HCT116 (cell line): Measurements from ENCODE around the gene NR1H4. TPM values are rescaled to one million over a fixed set of nuclear protein-coding genes. Genes with fewer than 3 reads are reported as not detected.

Experiments used
- ATAC-seq: fragments of 200-7000 bp; cut with Tn5 transposase; 2 replicates; pipeline ENCODE4 v1.9.1; 2020; ENCODE audit warnings: mild to moderate bottlenecking, moderate library complexity
- BruUV-seq: library from RNA; stranded (reverse); fragments of 400-500 nt; replicated peaks from 2 replicates; lab custom pipeline; 2021; lab: Mats Ljungman, UMichigan
- CTCF ChIA-PET: fragments of 300-600 bp; sonication (Branson Sonifier 250); formaldehyde crosslinking; loops from one replicate; lab custom pipeline; 2021; ENCODE audit warnings: antibody characterized with exemption; lab: Charles Lee
- POLR2A ChIA-PET: fragments of 300-600, 350-600 bp; sonication (Branson Sonifier 250); formaldehyde crosslinking; loops from one replicate; lab custom pipeline; 2021; ENCODE audit warnings: antibody characterized with exemption; lab: Charles Lee
- RAD21 ChIA-PET, 2 experiments: fragments of 300-600 bp; sonication (Branson Sonifier 250); formaldehyde crosslinking; loops; one replicate each; lab custom pipeline; 2023; ENCODE audit warnings: low total read pairs in 2 of 2; ENCODE audit not compliant: uncharacterized antibody in 2 of 2, unreplicated experiment in 2 of 2, low non-redundant PET in 1 of 2; lab: Charles Lee
- DNase-seq: peaks from one replicate; pipeline ENCODE4 v3.0.0-alpha.2; 2010; ENCODE audit warnings: low read depth, low spot score
- H2AFZ ChIP-seq: fragments of 200-600 bp; shearing (Covaris generic), sonication (generic); 2 replicates; pipeline ENCODE4 v1.6.1; 2017; ENCODE audit warnings: low read depth, mixed run types, mixed read lengths, antibody characterized with exemption, low read length; ENCODE audit not compliant: poor library complexity, severe bottlenecking
- H3K27ac ChIP-seq: 2 replicates; pipeline ENCODE4 v1.5.1; 2012; ENCODE audit warnings: low read depth, low read length
- H3K27me3 ChIP-seq: fragments of 200-600 bp; sonication (generic); 2 replicates; pipeline ENCODE4 v1.6.1; 2016; ENCODE audit warnings: mixed run types, low read length, mixed read lengths; ENCODE audit not compliant: insufficient read depth
- H3K36me3 ChIP-seq, 2 experiments: fragments of 200-500 bp in 1 of 2; fragments of 200-600 bp in 1 of 2; sonication (Bioruptor generic) in 1 of 2; sonication (generic) in 1 of 2; 2 replicates each; pipeline versions ENCODE4 v1.5.1 to v1.6.1; 2014 to 2016; ENCODE audit warnings: low read length in 2 of 2, inconsistent platforms in 1 of 2, mixed read lengths in 1 of 2, mixed run types in 1 of 2; ENCODE audit not compliant: insufficient read depth in 2 of 2, control insufficient read depth in 1 of 2
- H3K4me1 ChIP-seq, 2 experiments: fragments of 200-600 bp in 1 of 2; sonication (generic) in 1 of 2; 2 replicates each; pipeline versions ENCODE4 v1.5.1 to v1.6.1; 2012 to 2017; ENCODE audit warnings: low read length in 2 of 2, inconsistent platforms in 1 of 2, mild to moderate bottlenecking in 1 of 2, mixed read lengths in 1 of 2, mixed run types in 1 of 2, moderate library complexity in 1 of 2; ENCODE audit not compliant: insufficient read depth in 2 of 2, control insufficient read depth in 1 of 2
- H3K4me2 ChIP-seq: fragments of 200-600 bp; sonication (generic); 2 replicates; pipeline ENCODE4 v1.6.1; 2017; ENCODE audit warnings: mixed run types, low read length, mixed read lengths
- H3K4me3 ChIP-seq, 2 experiments: fragments of 200-600 bp in 1 of 2; sonication (generic) in 1 of 2; replicated peaks in 1 of 2; 2 replicates each; pipeline ENCODE4 v1.5.1; 2011 to 2016; ENCODE audit warnings: low read length in 2 of 2, control low read depth in 1 of 2, low read depth in 1 of 2, mild to moderate bottlenecking in 1 of 2, mixed read lengths in 1 of 2, mixed run types in 1 of 2
- H3K79me2 ChIP-seq: fragments of 200-600 bp; sonication (generic); 2 replicates; pipeline ENCODE4 v1.6.1; 2017; ENCODE audit warnings: mild to moderate bottlenecking, mixed run types, low read length, moderate library complexity, mixed read lengths; ENCODE audit not compliant: insufficient read depth
- H3K9ac ChIP-seq: fragments of 200-600 bp; sonication (generic); 2 replicates; pipeline ENCODE4 v1.6.1; 2016; ENCODE audit warnings: low read length, mixed read lengths
- H3K9me2 ChIP-seq: fragments of 200-600 bp; sonication (generic), shearing (Covaris generic); 2 replicates; pipeline ENCODE4 v1.6.1; 2017; ENCODE audit warnings: mixed run types, mild to moderate bottlenecking, moderate library complexity; ENCODE audit not compliant: insufficient read depth
- H3K9me3 ChIP-seq, 2 experiments: fragments of 200-500 bp in 1 of 2; fragments of 200-600 bp in 1 of 2; sonication (Bioruptor generic) in 1 of 2; sonication (generic) in 1 of 2; 2 replicates each; pipeline ENCODE4 v1.6.1; 2014 to 2017; ENCODE audit warnings: low read length in 2 of 2, mixed read lengths in 2 of 2, inconsistent platforms in 1 of 2, low read depth in 1 of 2, mild to moderate bottlenecking in 1 of 2, mixed run types in 1 of 2, moderate library complexity in 1 of 2; ENCODE audit not compliant: control insufficient read depth in 1 of 2, insufficient read depth in 1 of 2
- H4K20me1 ChIP-seq: fragments of 200-600 bp; sonication (generic), shearing (Covaris generic); 2 replicates; pipeline ENCODE4 v1.6.1; 2017; ENCODE audit warnings: mixed run types, mild to moderate bottlenecking, moderate library complexity; ENCODE audit not compliant: insufficient read depth
- CBX3 ChIP-seq: IDR thresholded peaks from 2 replicates; pipeline ENCODE4 v1.6.1; 2012; ENCODE audit warnings: low read depth
- CEBPB ChIP-seq: IDR thresholded peaks from 2 replicates; pipeline ENCODE4 v1.6.1; 2012; ENCODE audit warnings: low read depth
- EGR1 ChIP-seq: IDR thresholded peaks from 2 replicates; pipeline ENCODE4 v1.6.1; 2012; ENCODE audit warnings: low read depth
- ELF1 ChIP-seq: IDR thresholded peaks from 2 replicates; pipeline ENCODE4 v1.6.1; 2012; ENCODE audit warnings: low read depth, borderline replicate concordance
- EZH2 ChIP-seq: fragments of 200-600 bp; sonication (generic); IDR thresholded peaks from 2 replicates; pipeline ENCODE4 v1.6.1; 2017; ENCODE audit warnings: antibody characterized with exemption, mixed run types
- EZH2phosphoT487 ChIP-seq: fragments of 200-600 bp; IDR thresholded peaks from 2 replicates; pipeline ENCODE4 v1.6.1; 2018; ENCODE audit warnings: antibody characterized with exemption, borderline replicate concordance
- JUND ChIP-seq: IDR thresholded peaks from 2 replicates; pipeline ENCODE4 v1.6.1; 2012
- SP1 ChIP-seq: IDR thresholded peaks from 2 replicates; pipeline ENCODE4 v1.6.1; 2012; ENCODE audit warnings: low read depth
- SRF ChIP-seq: IDR thresholded peaks from 2 replicates; pipeline ENCODE4 v1.6.1; 2012; ENCODE audit warnings: low read depth
- ZFX ChIP-seq: fragments of 450-650 bp; IDR thresholded peaks from 2 replicates; pipeline ENCODE4 v1.6.1; 2017
- ZNF274 ChIP-seq: fragments of 200-500 bp; sonication (Bioruptor generic); IDR thresholded peaks from 2 replicates; pipeline ENCODE4 v1.6.1; 2014; ENCODE audit warnings: mild to moderate bottlenecking, low read depth, low read length, inconsistent platforms
- intact Hi-C: fragments of 100-400 bp; cut with micrococcal nuclease; formaldehyde crosslinking; loops from 2 replicates; pipeline ENCODE4 v1.10.0; 2022
- total RNA-seq: library from RNA; stranded (reverse); gene quantifications from one replicate; pipeline ENCODE4 v1.2.1, GENCODE V29; 2021; ENCODE audit not compliant: unreplicated experiment
- TF ChIP-seq, protein P1 (sequence below), 3 experiments: fragments of 200-600 bp in 1 of 3; sonication (generic) in 1 of 3; IDR thresholded peaks in 2 of 3; conservative IDR thresholded peaks in 1 of 3; 2 replicates each; pipeline ENCODE4 v1.5.1; 2012 to 2017; ENCODE audit warnings: low read depth in 2 of 3, low read length in 2 of 3, antibody characterized with exemption in 1 of 3, borderline replicate concordance in 1 of 3, control low read depth in 1 of 3, mild to moderate bottlenecking in 1 of 3, mixed read lengths in 1 of 3, mixed run types in 1 of 3, moderate library complexity in 1 of 3; ENCODE audit not compliant: insufficient read depth in 1 of 3
- TF ChIP-seq, protein P2 (sequence below): IDR thresholded peaks from 2 replicates; pipeline ENCODE4 v1.6.1; 2011; ENCODE audit warnings: mild to moderate bottlenecking, low read length, moderate library complexity; ENCODE audit not compliant: insufficient replicate concordance; ENCODE audit errors: extremely low read depth
- TF ChIP-seq, protein P3 (sequence below): IDR thresholded peaks from 2 replicates; pipeline ENCODE4 v1.6.1; 2012

Gene NR1H4
- total RNA-seq, 1 experiment from 2014 or later, result not detected

DNA sequence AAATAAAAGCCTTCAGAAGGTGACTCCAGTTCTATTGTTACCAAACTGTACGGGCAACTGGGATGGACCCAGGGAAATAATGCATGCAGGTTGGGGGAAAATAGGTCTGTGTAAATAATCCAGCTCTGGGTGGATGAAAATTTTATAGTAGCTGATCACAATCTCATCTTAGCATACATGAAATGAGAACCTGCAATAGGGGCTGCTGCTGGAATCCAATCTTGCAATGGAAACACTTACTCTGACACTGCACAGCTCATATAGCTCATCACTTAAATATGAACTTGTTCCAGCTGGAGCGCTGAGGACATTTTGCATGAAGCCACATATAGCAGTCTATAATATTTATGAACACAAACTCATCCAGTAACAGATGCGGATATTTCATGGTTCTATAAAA, 59.7 kb downstream of the NR1H4 start:
- Histone ChIP-seq H3K9me3 (no peaks in the 10 kb centered on the region), H3K36me3 (no peaks in the 10 kb centered on the region), H3K27me3 (peaks cover 63% of the 10 kb centered on the region), H3K79me2 (no peaks in the 10 kb centered on the region), H3K9me2 (no peaks in the 10 kb centered on the region), H3K4me1 (no peaks in the 10 kb centered on the region), H3K9ac (no peak overlapping the region), H4K20me1 (no peaks in the 10 kb centered on the region), H3K4me3 (no peak overlapping the region), H2AFZ (no peak overlapping the region), H3K27ac (no peak overlapping the region), H3K4me2 (no peak overlapping the region)
- ChIA-PET POLR2A (no interaction called here), RAD21 (no interaction called here), CTCF (no interaction called here)
- BruUV-seq, result no TSS peak
- DNase-seq (no peak), ATAC-seq (no peak)
- intact Hi-C loops, result no loop called here
- TF ChIP-seq, protein P1, sequence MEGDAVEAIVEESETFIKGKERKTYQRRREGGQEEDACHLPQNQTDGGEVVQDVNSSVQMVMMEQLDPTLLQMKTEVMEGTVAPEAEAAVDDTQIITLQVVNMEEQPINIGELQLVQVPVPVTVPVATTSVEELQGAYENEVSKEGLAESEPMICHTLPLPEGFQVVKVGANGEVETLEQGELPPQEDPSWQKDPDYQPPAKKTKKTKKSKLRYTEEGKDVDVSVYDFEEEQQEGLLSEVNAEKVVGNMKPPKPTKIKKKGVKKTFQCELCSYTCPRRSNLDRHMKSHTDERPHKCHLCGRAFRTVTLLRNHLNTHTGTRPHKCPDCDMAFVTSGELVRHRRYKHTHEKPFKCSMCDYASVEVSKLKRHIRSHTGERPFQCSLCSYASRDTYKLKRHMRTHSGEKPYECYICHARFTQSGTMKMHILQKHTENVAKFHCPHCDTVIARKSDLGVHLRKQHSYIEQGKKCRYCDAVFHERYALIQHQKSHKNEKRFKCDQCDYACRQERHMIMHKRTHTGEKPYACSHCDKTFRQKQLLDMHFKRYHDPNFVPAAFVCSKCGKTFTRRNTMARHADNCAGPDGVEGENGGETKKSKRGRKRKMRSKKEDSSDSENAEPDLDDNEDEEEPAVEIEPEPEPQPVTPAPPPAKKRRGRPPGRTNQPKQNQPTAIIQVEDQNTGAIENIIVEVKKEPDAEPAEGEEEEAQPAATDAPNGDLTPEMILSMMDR (IDR thresholded peaks at IDR 0.05 in 2 of 3, conservative IDR thresholded peaks at IDR 0.05 in 1 of 3; ENCODE audit: borderline replicate concordance in 1 of 3, insufficient read depth in 1 of 3, low read depth in 2 of 3, low read length in 2 of 3), result no peak
- TF ChIP-seq EGR1, result no peak
- TF ChIP-seq ZFX, result no peak
- no peak for TF ChIP-seq EZH2phosphoT487
- no peak for TF ChIP-seq ELF1
- TF ChIP-seq, protein P2, sequence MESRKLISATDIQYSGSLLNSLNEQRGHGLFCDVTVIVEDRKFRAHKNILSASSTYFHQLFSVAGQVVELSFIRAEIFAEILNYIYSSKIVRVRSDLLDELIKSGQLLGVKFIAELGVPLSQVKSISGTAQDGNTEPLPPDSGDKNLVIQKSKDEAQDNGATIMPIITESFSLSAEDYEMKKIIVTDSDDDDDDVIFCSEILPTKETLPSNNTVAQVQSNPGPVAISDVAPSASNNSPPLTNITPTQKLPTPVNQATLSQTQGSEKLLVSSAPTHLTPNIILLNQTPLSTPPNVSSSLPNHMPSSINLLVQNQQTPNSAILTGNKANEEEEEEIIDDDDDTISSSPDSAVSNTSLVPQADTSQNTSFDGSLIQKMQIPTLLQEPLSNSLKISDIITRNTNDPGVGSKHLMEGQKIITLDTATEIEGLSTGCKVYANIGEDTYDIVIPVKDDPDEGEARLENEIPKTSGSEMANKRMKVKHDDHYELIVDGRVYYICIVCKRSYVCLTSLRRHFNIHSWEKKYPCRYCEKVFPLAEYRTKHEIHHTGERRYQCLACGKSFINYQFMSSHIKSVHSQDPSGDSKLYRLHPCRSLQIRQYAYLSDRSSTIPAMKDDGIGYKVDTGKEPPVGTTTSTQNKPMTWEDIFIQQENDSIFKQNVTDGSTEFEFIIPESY, result no peak
- TF ChIP-seq ZNF274, result no peak
- TF ChIP-seq, protein P3, sequence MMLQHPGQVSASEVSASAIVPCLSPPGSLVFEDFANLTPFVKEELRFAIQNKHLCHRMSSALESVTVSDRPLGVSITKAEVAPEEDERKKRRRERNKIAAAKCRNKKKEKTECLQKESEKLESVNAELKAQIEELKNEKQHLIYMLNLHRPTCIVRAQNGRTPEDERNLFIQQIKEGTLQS, result no peak
- TF ChIP-seq SP1, result no peak
- TF ChIP-seq JUND, result no peak
- TF ChIP-seq EZH2, result no peak
- TF ChIP-seq CEBPB, result no peak
- TF ChIP-seq SRF, result no peak
- no peak for TF ChIP-seq CBX3
